H9 (cell line): ENCODE measurements around the gene GABPB2. TPM values are rescaled to one million over a fixed set of nuclear protein-coding genes. Genes with fewer than 3 reads are reported as not detected.

Source experiments
- DNase-seq: peaks from one replicate; pipeline ENCODE4 v3.0.0-alpha.2; 2017
- H2AFZ ChIP-seq: one replicate; pipeline ENCODE4 v1.6.1; 2013; ENCODE audit warnings: mild to moderate bottlenecking, low read length, control low read depth, moderate library complexity
- H2AK5ac ChIP-seq: 2 replicates; pipeline ENCODE4 v1.6.1; 2013; ENCODE audit warnings: low read length, control low read depth, mixed read lengths; ENCODE audit not compliant: insufficient read length
- H2BK120ac ChIP-seq: one replicate; pipeline ENCODE4 v1.6.1; 2013; ENCODE audit warnings: low read depth, mild to moderate bottlenecking, low read length, control low read depth, inconsistent platforms; ENCODE audit not compliant: poor library complexity, severe bottlenecking
- H2BK12ac ChIP-seq: 2 replicates; pipeline ENCODE4 v1.6.1; 2013; ENCODE audit warnings: low read length, control low read depth, mixed read lengths, low read depth; ENCODE audit not compliant: insufficient read length
- H2BK15ac ChIP-seq: 2 replicates; pipeline ENCODE4 v1.6.1; 2013; ENCODE audit warnings: low read depth, low read length, control low read depth
- H2BK20ac ChIP-seq: one replicate; pipeline ENCODE4 v1.6.1; 2013; ENCODE audit warnings: low read depth, mild to moderate bottlenecking, low read length, control low read depth, inconsistent platforms; ENCODE audit not compliant: poor library complexity, severe bottlenecking
- H2BK5ac ChIP-seq: 2 replicates; pipeline ENCODE4 v1.6.1; 2013; ENCODE audit warnings: low read length, control low read depth, mixed read lengths; ENCODE audit not compliant: insufficient read length
- H3K14ac ChIP-seq: 2 replicates; pipeline ENCODE4 v1.6.1; 2013; ENCODE audit warnings: low read length, control low read depth; ENCODE audit not compliant: insufficient read depth
- H3K18ac ChIP-seq: 2 replicates; pipeline ENCODE4 v1.6.1; 2013; ENCODE audit warnings: low read depth, mild to moderate bottlenecking, mixed read lengths, low read length, control low read depth; ENCODE audit not compliant: insufficient read length
- H3K23ac ChIP-seq: 2 replicates; pipeline ENCODE4 v1.6.1; 2013; ENCODE audit warnings: low read length, control low read depth, mixed read lengths, low read depth; ENCODE audit not compliant: insufficient read length
- H3K23me2 ChIP-seq: 2 replicates; pipeline ENCODE4 v1.6.1; 2013; ENCODE audit warnings: low read depth, mild to moderate bottlenecking, mixed read lengths, low read length, control low read depth; ENCODE audit not compliant: insufficient read length, poor library complexity, severe bottlenecking
- H3K27ac ChIP-seq: 2 replicates; pipeline ENCODE4 v1.5.1; 2013; ENCODE audit warnings: low read length, control low read depth, mixed read lengths, low read depth; ENCODE audit not compliant: insufficient read length
- H3K27me3 ChIP-seq: 2 replicates; pipeline ENCODE4 v1.6.1; 2013; ENCODE audit warnings: low read length, control low read depth, inconsistent platforms; ENCODE audit not compliant: insufficient read depth
- H3K4ac ChIP-seq: 2 replicates; pipeline ENCODE4 v1.6.1; 2013; ENCODE audit warnings: low read depth, mild to moderate bottlenecking, control low read depth, inconsistent platforms, low read length, moderate library complexity
- H3K4me1 ChIP-seq: 2 replicates; pipeline ENCODE4 v1.6.1; 2013; ENCODE audit warnings: low read length, control low read depth, inconsistent platforms; ENCODE audit not compliant: insufficient read depth
- H3K4me2 ChIP-seq: 2 replicates; pipeline ENCODE4 v1.6.1; 2013; ENCODE audit warnings: low read length, control low read depth, mixed read lengths; ENCODE audit not compliant: insufficient read length, insufficient read depth
- H3K56ac ChIP-seq: 2 replicates; pipeline ENCODE4 v1.6.1; 2013; ENCODE audit warnings: low read depth, mild to moderate bottlenecking, mixed read lengths, low read length, control low read depth; ENCODE audit not compliant: insufficient read length
- H3K79me1 ChIP-seq: 2 replicates; pipeline ENCODE4 v1.6.1; 2013; ENCODE audit warnings: low read depth, mild to moderate bottlenecking, moderate library complexity, low read length, control low read depth, inconsistent platforms; ENCODE audit not compliant: insufficient read depth, poor library complexity, severe bottlenecking
- H3K79me2 ChIP-seq: 2 replicates; pipeline ENCODE4 v1.6.1; 2013; ENCODE audit warnings: low read length, control low read depth, inconsistent platforms; ENCODE audit not compliant: insufficient read depth
- H3K9ac ChIP-seq: 2 replicates; pipeline ENCODE4 v1.6.1; 2013; ENCODE audit warnings: low read length, control low read depth, mixed read lengths; ENCODE audit not compliant: insufficient read length; ENCODE audit errors: extremely low read depth
- H3K9me3 ChIP-seq: one replicate; pipeline ENCODE4 v1.6.1; 2013; ENCODE audit warnings: low read depth, low read length, inconsistent platforms; ENCODE audit not compliant: control insufficient read depth
- H3T11ph ChIP-seq: one replicate; pipeline ENCODE4 v1.6.1; 2013; ENCODE audit warnings: mild to moderate bottlenecking, low read length, control low read depth, inconsistent platforms
- H4K20me1 ChIP-seq: one replicate; pipeline ENCODE4 v1.6.1; 2013; ENCODE audit not compliant: control insufficient read depth, insufficient read length, insufficient read depth
- H4K5ac ChIP-seq: 2 replicates; pipeline ENCODE4 v1.6.1; 2013; ENCODE audit warnings: low read depth, mild to moderate bottlenecking, mixed read lengths, low read length, control low read depth; ENCODE audit not compliant: insufficient read length
- H4K8ac ChIP-seq: replicated peaks from 2 replicates; pipeline ENCODE4 v1.6.1; 2013; ENCODE audit warnings: low read length, control low read depth, mixed read lengths, low read depth; ENCODE audit not compliant: insufficient read length
- H4K91ac ChIP-seq: 2 replicates; pipeline ENCODE4 v1.6.1; 2013; ENCODE audit warnings: low read depth, mild to moderate bottlenecking, moderate library complexity, mixed read lengths, low read length, control low read depth; ENCODE audit not compliant: insufficient read length
- H3K27ac Mint-ChIP-seq, 3 experiments: 2 replicates in 2 of 3; 3 replicates in 1 of 3; pipeline ENCODE4 v1.8.0; 2020 to 2021; ENCODE audit warnings: mixed read lengths in 3 of 3, mild to moderate bottlenecking in 1 of 3, moderate library complexity in 1 of 3
- H3K27me3 Mint-ChIP-seq: 2 replicates; pipeline ENCODE4 v1.8.0; 2021; ENCODE audit warnings: low read depth, mild to moderate bottlenecking, moderate library complexity, mixed read lengths
- H3K36me3 Mint-ChIP-seq, 3 experiments: 2 replicates in 2 of 3; 3 replicates in 1 of 3; pipeline ENCODE4 v1.8.0; 2020 to 2021; ENCODE audit warnings: low read depth in 3 of 3, mixed read lengths in 3 of 3; ENCODE audit not compliant: insufficient read depth in 1 of 3
- H3K4me1 Mint-ChIP-seq, 2 experiments: 2 replicates each; pipeline ENCODE4 v1.8.0; 2020; ENCODE audit warnings: mixed read lengths in 2 of 2
- H3K4me3 Mint-ChIP-seq, 2 experiments: 2 replicates in 1 of 2; 3 replicates in 1 of 2; pipeline ENCODE4 v1.8.0; 2020 to 2021; ENCODE audit warnings: mild to moderate bottlenecking in 2 of 2, mixed read lengths in 2 of 2, moderate library complexity in 1 of 2
- H3K9me3 Mint-ChIP-seq, 2 experiments: 2 replicates in 1 of 2; 3 replicates in 1 of 2; pipeline ENCODE4 v1.8.0; 2020; ENCODE audit warnings: mild to moderate bottlenecking in 2 of 2, mixed read lengths in 2 of 2, moderate library complexity in 1 of 2
- CTCF ChIP-seq: fragments of 200-600 bp; sonication (generic); conservative IDR thresholded peaks from 3 replicates; pipeline ENCODE4 v1.8.0; 2021; ENCODE audit warnings: antibody characterized with exemption, mild to moderate bottlenecking
- total RNA-seq: library from RNA; stranded (reverse); gene quantifications from 2 replicates; pipeline ENCODE4 v1.2.1, GENCODE V29; 2021

GABPB2 gene
- total RNA-seq, 1 experiment from 2014 or later = 4.1 TPM

- H3K9ac ChIP-seq = no peak overlapping the region
- H2BK15ac ChIP-seq = no peak overlapping the region
- Mint-ChIP-seq H3K4me3 (no peak overlapping the region), H3K27me3 (no peaks in the 10 kb centered on the region), H3K4me1 (peaks cover 32 to 35% of the 10 kb centered on the region in 2 experiments), H3K36me3 (peaks cover 15 to 26% (median 25%) of the 10 kb centered on the region in 3 experiments; a peak in 6 of 7 replicates), H3K27ac (peak overlapping the region in 2 of 3 experiments; percentile 1 to 61; a peak in 2 of 7 replicates), H3K9me3 (no peaks in the 10 kb centered on the region)
- H2BK12ac ChIP-seq = no peak overlapping the region
- no peaks in the 10 kb centered on the region for H4K20me1 ChIP-seq
- no peak overlapping the region for H4K91ac ChIP-seq
- H4K8ac ChIP-seq = no peak overlapping the region
- no peak overlapping the region for H2AK5ac ChIP-seq
- no peaks in the 10 kb centered on the region for H3K27me3 ChIP-seq
- TF ChIP-seq CTCF = no peak
- no peaks in the 10 kb centered on the region for H3K9me3 ChIP-seq
- H3K14ac ChIP-seq = no peak overlapping the region
- H3K4ac ChIP-seq = no peak overlapping the region
- no peak overlapping the region for H2BK5ac ChIP-seq
- H3K23me2 ChIP-seq = peaks cover 2% of the 10 kb centered on the region
- no peak overlapping the region for H2BK20ac ChIP-seq
- H3T11ph ChIP-seq = no peak overlapping the region
- H3K23ac ChIP-seq = no peak overlapping the region
- H3K56ac ChIP-seq = no peak overlapping the region
- no peak overlapping the region for H2BK120ac ChIP-seq
- no peak overlapping the region for H3K27ac ChIP-seq
- H2AFZ ChIP-seq = no peak overlapping the region
- H3K18ac ChIP-seq = no peak overlapping the region
- no peak overlapping the region for H3K4me2 ChIP-seq
- H3K79me2 ChIP-seq = peaks cover 15% of the 10 kb centered on the region; the same call in 1 of the 2 replicates
- no peak for DNase-seq
- no peaks in the 10 kb centered on the region for H3K79me1 ChIP-seq
- no peak overlapping the region for H4K5ac ChIP-seq
- H3K4me1 ChIP-seq = no peaks in the 10 kb centered on the region
Observed at GRCh38 chr1:151065089-151065645, 5.4 kb upstream of the GABPB2 start.
